Activated CD4-positive, alpha-beta T cell treated with anti-CD3 and anti-CD28 coated beads for 36 hours (primary cell): Measurements from ENCODE around the gene R3HDM2. TPM values are rescaled to one million over a fixed set of nuclear protein-coding genes. Genes with fewer than 3 reads are reported as not detected.

Experiments used
- ATAC-seq: fragments of 200-7000 bp; cut with Tn5 transposase; one replicate; pipeline ENCODE4 v1.10.0; 2021; ENCODE audit warnings: mild to moderate bottlenecking, moderate library complexity
- CTCF ChIA-PET: fragments of 350-600 bp; sonication (Branson Sonifier 250); formaldehyde crosslinking; loops from one replicate; lab custom pipeline; 2021; ENCODE audit warnings: antibody characterized with exemption; lab: Charles Lee
- POLR2A ChIA-PET: fragments of 350-600 bp; sonication (Branson Sonifier 250); formaldehyde crosslinking; loops from one replicate; lab custom pipeline; 2021; ENCODE audit warnings: antibody characterized with exemption, inconsistent platforms; lab: Charles Lee
- DNase-seq: peaks from one replicate; pipeline ENCODE4 v3.0.0-alpha.2; 2020
- H3K27ac Mint-ChIP-seq: one replicate; pipeline ENCODE4 v1.8.0; 2021; ENCODE audit warnings: mixed read lengths
- H3K27me3 Mint-ChIP-seq: one replicate; pipeline ENCODE4 v1.8.0; 2021; ENCODE audit warnings: mixed read lengths
- H3K36me3 Mint-ChIP-seq: one replicate; pipeline ENCODE4 v1.8.0; 2021; ENCODE audit warnings: low read depth, mixed read lengths
- H3K4me1 Mint-ChIP-seq: one replicate; pipeline ENCODE4 v1.8.0; 2021; ENCODE audit warnings: mixed read lengths
- H3K4me3 Mint-ChIP-seq: one replicate; pipeline ENCODE4 v1.8.0; 2021; ENCODE audit warnings: mild to moderate bottlenecking, moderate library complexity, mixed read lengths
- H3K9me3 Mint-ChIP-seq: one replicate; pipeline ENCODE4 v1.8.0; 2021; ENCODE audit warnings: low read depth, mixed read lengths
- intact Hi-C, 2 experiments: fragments of 100-400 bp; cut with DNase I in 1 of 2; cut with micrococcal nuclease in 1 of 2; formaldehyde crosslinking; loops; one replicate each; pipeline versions ENCODE4 v1.14.2 to v1.15.1; 2022 to 2024; cut with DNase I, micrococcal nuclease
- total RNA-seq, 2 experiments: library from RNA; stranded (reverse); gene quantifications; one replicate each; pipeline ENCODE4 v1.2.3, GENCODE V29; 2021

R3HDM2 gene
- total RNA-seq, 2 experiments from 2014 or later, result 45.9 to 52.5 TPM

GRCh38 chr12:57467212-57467874, 36.5 kb upstream of the R3HDM2 start:
- Mint-ChIP-seq H3K4me3 (no peak overlapping the region), H3K27ac (no peak overlapping the region), H3K36me3 (peaks cover 15% of the 10 kb centered on the region), H3K4me1 (peaks cover 22% of the 10 kb centered on the region), H3K27me3 (no peaks in the 10 kb centered on the region), H3K9me3 (no peaks in the 10 kb centered on the region)
- no peak for ATAC-seq
- intact Hi-C loops, result no loop called here
- no peak for DNase-seq
- CTCF ChIA-PET, result interaction anchor here (1.9 kb wide), 1 partner anchor 8 kb away, joined by 7 read pairs; no protein-coding TSS in a partner anchor
- POLR2A ChIA-PET, result no interaction called here

GRCh38 chr12:57465747-57466505, 35.1 kb upstream of the R3HDM2 start:
- ChIA-PET CTCF (interaction anchor here (0.6 to 6.8 kb wide), 10 partner anchors 10 to 395 kb away, joined by 3 to 58 read pairs (median 4); partner anchors contain the start of gene INHBE), POLR2A (interaction anchor here (0.6 to 0.7 kb wide), 2 partner anchors 21 to 55 kb away, joined by 3 to 4 read pairs; partner anchors contain the start of gene DDIT3)
- H3K4me1 Mint-ChIP-seq, result peaks cover 30% of the 10 kb centered on the region
- no peaks in the 10 kb centered on the region for H3K27me3 Mint-ChIP-seq
- DNase-seq (no peak), ATAC-seq (no peak)
- no peak overlapping the region for H3K27ac Mint-ChIP-seq
- no peaks in the 10 kb centered on the region for H3K9me3 Mint-ChIP-seq
- H3K36me3 Mint-ChIP-seq, result peaks cover 11% of the 10 kb centered on the region
- intact Hi-C loops, result no loop called here
- H3K4me3 Mint-ChIP-seq, result no peak overlapping the region

GRCh38 chr12:57465030-57465746, 34.3 kb upstream of the R3HDM2 start:
- Mint-ChIP-seq H3K9me3 (no peaks in the 10 kb centered on the region), H3K4me3 (no peak overlapping the region), H3K27ac (no peak overlapping the region), H3K4me1 (peaks cover 36% of the 10 kb centered on the region), H3K36me3 (peaks cover 11% of the 10 kb centered on the region), H3K27me3 (peaks cover 4% of the 10 kb centered on the region)
- CTCF ChIA-PET, result interaction anchor here (0.6 to 6.8 kb wide), 7 partner anchors 10 to 233 kb away, joined by 3 to 58 read pairs (median 4); partner anchors contain the start of gene INHBE
- POLR2A ChIA-PET, result no interaction called here
- no peak for DNase-seq
- no peak for ATAC-seq
- intact Hi-C loops, result no loop called here

GRCh38 chr12:57464569-57464968, 33.7 kb upstream of the R3HDM2 start:
- ATAC-seq (no peak), DNase-seq (no peak)
- peaks cover 39% of the 10 kb centered on the region for H3K4me1 Mint-ChIP-seq
- peaks cover 11% of the 10 kb centered on the region for H3K36me3 Mint-ChIP-seq
- H3K27me3 Mint-ChIP-seq, result peaks cover 4% of the 10 kb centered on the region
- CTCF ChIA-PET, result interaction anchor here (0.8 to 6.8 kb wide), 4 partner anchors 11 to 232 kb away, joined by 4 to 58 read pairs (median 18); no protein-coding TSS in a partner anchor
- no peaks in the 10 kb centered on the region for H3K9me3 Mint-ChIP-seq
- intact Hi-C loops, result loop anchor here in 1 of 2 experiments (5.0 kb wide), 1 partner anchor 377 kb away; the partner anchor contains the start of gene NAB2
- POLR2A ChIA-PET, result no interaction called here
- H3K27ac Mint-ChIP-seq, result no peak overlapping the region
- no peak overlapping the region for H3K4me3 Mint-ChIP-seq

GRCh38 chr12:57462912-57463253, 32.0 kb upstream of the R3HDM2 start:
- no peak for DNase-seq
- Mint-ChIP-seq H3K27me3 (peaks cover 4% of the 10 kb centered on the region), H3K9me3 (no peaks in the 10 kb centered on the region), H3K4me1 (peaks cover 49% of the 10 kb centered on the region), H3K36me3 (peaks cover 6% of the 10 kb centered on the region), H3K27ac (peak overlapping the region; percentile 80), H3K4me3 (peak overlapping the region; percentile 77)
- ChIA-PET CTCF (interaction anchor here (0.6 to 6.8 kb wide), 17 partner anchors 9 to 233 kb away, joined by 3 to 58 read pairs (median 5); partner anchors contain the start of genes ARHGAP9 and SHMT2), POLR2A (no interaction called here)
- intact Hi-C loops, result loop anchor here (1.0 to 5.0 kb wide), 10 partner anchors 14 to 376 kb away; partner anchors contain the start of genes DCTN2 (in 1 of the 2), MBD6 (in 1 of the 2) and NAB2 (in 1 of the 2)
- ATAC-seq, result no peak

GRCh38 chr12:57462251-57462911, 31.5 kb upstream of the R3HDM2 start:
- Mint-ChIP-seq H3K4me3 (peak overlapping the region; percentile 77), H3K4me1 (peaks cover 54% of the 10 kb centered on the region), H3K36me3 (peaks cover 3% of the 10 kb centered on the region), H3K9me3 (no peaks in the 10 kb centered on the region), H3K27ac (peak overlapping the region; percentile 80), H3K27me3 (peaks cover 4% of the 10 kb centered on the region)
- ChIA-PET POLR2A (no interaction called here), CTCF (interaction anchor here (0.7 to 6.8 kb wide), 18 partner anchors 9 to 736 kb away, joined by 3 to 58 read pairs (median 4); partner anchors contain the start of genes ARHGAP9 and SHMT2)
- peak; percentile 94 for DNase-seq
- intact Hi-C loops, result loop anchor here (1.0 to 5.0 kb wide), 10 partner anchors 14 to 375 kb away; partner anchors contain the start of genes DCTN2 (in 1 of the 2), MBD6 (in 1 of the 2) and NAB2 (in 1 of the 2)
- ATAC-seq, result peak; percentile 82

GRCh38 chr12:57461917-57462250, 31.0 kb upstream of the R3HDM2 start:
- no peak for ATAC-seq
- ChIA-PET CTCF (interaction anchor here (0.7 to 6.8 kb wide), 12 partner anchors 9 to 735 kb away, joined by 3 to 58 read pairs (median 4); partner anchors contain the start of gene ARHGAP9), POLR2A (no interaction called here)
- intact Hi-C loops, result loop anchor here (1.0 to 5.0 kb wide), 10 partner anchors 15 to 375 kb away; partner anchors contain the start of genes DCTN2 (in 1 of the 2), MBD6 (in 1 of the 2) and NAB2 (in 1 of the 2)
- H3K4me1 Mint-ChIP-seq, result peaks cover 54% of the 10 kb centered on the region
- peak overlapping the region; percentile 77 for H3K4me3 Mint-ChIP-seq
- DNase-seq, result peak; percentile 38
- H3K27ac Mint-ChIP-seq, result peak overlapping the region; percentile 40
- peaks cover 4% of the 10 kb centered on the region for H3K27me3 Mint-ChIP-seq
- no peaks in the 10 kb centered on the region for H3K9me3 Mint-ChIP-seq
- H3K36me3 Mint-ChIP-seq, result no peaks in the 10 kb centered on the region

GRCh38 chr12:57461276-57461916, 30.6 kb upstream of the R3HDM2 start:
- intact Hi-C loops, result loop anchor here in 1 of 2 experiments (5.0 kb wide), 1 partner anchor 374 kb away; the partner anchor contains the start of gene NAB2

GRCh38 chr12:57460841-57461275, 30.0 kb upstream of the R3HDM2 start:
- peaks cover 60% of the 10 kb centered on the region for H3K4me1 Mint-ChIP-seq
- intact Hi-C loops, result loop anchor here in 1 of 2 experiments (5.0 kb wide), 1 partner anchor 374 kb away; the partner anchor contains the start of gene NAB2
- CTCF ChIA-PET, result interaction anchor here (0.6 to 6.8 kb wide), 11 partner anchors 15 to 436 kb away, joined by 3 to 58 read pairs (median 3); no protein-coding TSS in a partner anchor

More at GRCh38 chr12:57461276-57461916, 30.6 kb upstream of the R3HDM2 start:
- Mint-ChIP-seq H3K9me3 (no peaks in the 10 kb centered on the region), H3K4me3 (peak overlapping the region; percentile 77), H3K36me3 (no peaks in the 10 kb centered on the region), H3K4me1 (peaks cover 56% of the 10 kb centered on the region), H3K27me3 (peaks cover 4% of the 10 kb centered on the region), H3K27ac (peak overlapping the region; percentile 40)
- POLR2A ChIA-PET, result interaction anchor here (0.7 to 1.1 kb wide), 2 partner anchors 59 to 284 kb away, joined by 3 read pairs; partner anchors contain the start of genes DDIT3 and TSPAN31
- DNase-seq (peak; percentile 56), ATAC-seq (no peak)
- CTCF ChIA-PET, result interaction anchor here (0.9 to 6.8 kb wide), 10 partner anchors 8 to 735 kb away, joined by 3 to 58 read pairs (median 6); partner anchors contain the start of gene ARHGAP9

More at GRCh38 chr12:57460841-57461275, 30.0 kb upstream of the R3HDM2 start:
- DNase-seq, result no peak
- POLR2A ChIA-PET, result interaction anchor here (0.7 to 1.1 kb wide), 2 partner anchors 60 to 284 kb away, joined by 3 read pairs; partner anchors contain the start of genes DDIT3 and TSPAN31
- H3K9me3 Mint-ChIP-seq, result no peaks in the 10 kb centered on the region
- peak overlapping the region; percentile 77 for H3K4me3 Mint-ChIP-seq
- peaks cover 4% of the 10 kb centered on the region for H3K27me3 Mint-ChIP-seq
- no peak for ATAC-seq
- H3K36me3 Mint-ChIP-seq, result no peaks in the 10 kb centered on the region
- H3K27ac Mint-ChIP-seq, result no peak overlapping the region
